ENCODE results near the gene ABCA5. TPM values are rescaled to one million over a fixed set of nuclear protein-coding genes. Genes with fewer than 3 reads are reported as not detected.

ABCA5 gene
- total and polyA plus RNA-seq, 4 experiments from 2014 or later: 7.7 to 45.0 (median 26.4) TPM

DNA sequence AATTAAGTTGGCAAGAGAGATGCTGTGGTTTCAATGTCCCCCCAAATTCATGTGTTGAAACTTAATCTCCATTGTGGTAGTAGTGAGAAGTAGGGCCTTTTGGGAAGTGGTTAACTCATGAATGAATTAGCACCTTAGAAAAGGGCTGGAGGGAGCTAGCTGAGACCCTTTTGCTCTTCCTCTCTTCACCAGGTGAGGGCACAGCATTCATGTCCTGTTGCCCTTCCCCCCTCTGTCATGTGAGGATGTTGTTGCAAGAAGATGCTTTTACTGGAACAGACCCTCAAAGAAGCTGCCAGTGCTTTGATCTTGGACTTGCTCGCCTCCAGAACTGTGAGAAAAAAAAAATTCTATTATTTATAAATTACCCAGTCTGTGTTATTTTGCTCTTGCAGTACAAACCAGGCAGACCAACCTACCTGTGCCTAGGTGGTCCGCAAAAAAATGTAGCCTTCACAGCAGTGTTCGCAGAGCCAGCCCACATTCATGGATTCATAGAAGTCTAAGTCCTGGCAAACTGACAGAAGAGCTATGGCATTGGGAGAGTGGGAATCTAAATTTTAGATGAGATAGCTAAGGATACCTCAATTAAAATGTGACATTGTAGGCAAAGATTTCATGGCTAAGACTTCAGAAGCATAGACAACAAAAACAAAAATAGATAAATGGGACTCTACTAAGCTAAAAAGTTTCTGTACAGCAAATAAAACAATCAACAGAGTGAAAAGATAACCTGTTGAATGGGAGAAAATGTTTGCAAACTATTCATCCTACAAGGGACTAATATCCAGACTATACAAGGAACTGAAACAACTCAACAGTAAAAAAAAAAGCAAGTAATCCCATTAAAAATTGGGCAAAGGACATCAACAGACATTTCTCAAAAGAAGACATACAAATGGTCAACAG, 32.0 kb upstream of the ABCA5 start:
- peak in 1 of 5 donors; percentile 1 for DNase-seq
- no peak overlapping the region for H3K4me3 Mint-ChIP-seq
- Histone ChIP-seq H3K4me1 (ENCODE audit: insufficient read depth, low read length) (no peaks in the 10 kb centered on the region), H3K27ac (ENCODE audit: low read depth, low read length) (no peak overlapping the region), H3K9me3 (ENCODE audit: control insufficient read depth in 1 of 2, low read length in 2 of 2) (no peaks in the 10 kb centered on the region), H3K4me3 (ENCODE audit: low read length in 2 of 2) (no peak overlapping the region), H3K27me3 (ENCODE audit: insufficient read depth, low read length) (no peaks in the 10 kb centered on the region), H3K36me3 (ENCODE audit: insufficient read depth, low read length) (no peaks in the 10 kb centered on the region)
- ChIA-PET POLR2A (ENCODE audit: partially characterized antibody) (no interaction called here), CTCF (ENCODE audit: partially characterized antibody) (interaction anchor here (0.6 kb wide), 1 partner anchor 169 kb away, joined by 3 read pairs; no protein-coding TSS in a partner anchor)
- intact Hi-C loops (cut with micrococcal nuclease): loop anchor here (1.0 kb wide), 1 partner anchor 164 kb away; no protein-coding TSS in a partner anchor
- no peaks in the 10 kb centered on the region for H3K36me3 Mint-ChIP-seq
- H3K4me1 Mint-ChIP-seq: no peaks in the 10 kb centered on the region
- no peaks in the 10 kb centered on the region for H3K9me3 Mint-ChIP-seq
- H3K27ac Mint-ChIP-seq: no peak overlapping the region
- H3K27me3 Mint-ChIP-seq: peaks cover 4 to 5% of the 10 kb centered on the region in 2 donors

GRCh38 chr17:69357701-69358100, 30.8 kb upstream of the ABCA5 start:
- no peaks in the 10 kb centered on the region for H3K36me3 Mint-ChIP-seq
- no peaks in the 10 kb centered on the region for H3K9me3 Mint-ChIP-seq
- H3K4me1 Mint-ChIP-seq: no peaks in the 10 kb centered on the region
- H3K36me3 ChIP-seq (ENCODE audit: insufficient read depth, low read length): no peaks in the 10 kb centered on the region
- no peak overlapping the region for H3K4me3 Mint-ChIP-seq
- CTCF ChIA-PET (ENCODE audit: partially characterized antibody): interaction anchor here (1.4 kb wide), 1 partner anchor 38 kb away, joined by 3 read pairs; no protein-coding TSS in a partner anchor
- H3K4me1 ChIP-seq (ENCODE audit: insufficient read depth, low read length): no peaks in the 10 kb centered on the region
- no peak overlapping the region for H3K4me3 ChIP-seq (ENCODE audit: low read length in 2 of 2)
- POLR2A ChIA-PET (ENCODE audit: partially characterized antibody): no interaction called here
- no peaks in the 10 kb centered on the region for H3K27me3 ChIP-seq (ENCODE audit: insufficient read depth, low read length)
- H3K27ac Mint-ChIP-seq: no peak overlapping the region
- intact Hi-C loops (cut with micrococcal nuclease): loop anchor here (1.0 kb wide), 1 partner anchor 166 kb away; no protein-coding TSS in a partner anchor
- H3K27me3 Mint-ChIP-seq: peaks cover 6 to 7% of the 10 kb centered on the region in 2 donors
- no peak for DNase-seq
- H3K9me3 ChIP-seq (ENCODE audit: control insufficient read depth in 1 of 2, low read length in 2 of 2): no peaks in the 10 kb centered on the region
- H3K27ac ChIP-seq (ENCODE audit: low read depth, low read length): no peak overlapping the region

DNA sequence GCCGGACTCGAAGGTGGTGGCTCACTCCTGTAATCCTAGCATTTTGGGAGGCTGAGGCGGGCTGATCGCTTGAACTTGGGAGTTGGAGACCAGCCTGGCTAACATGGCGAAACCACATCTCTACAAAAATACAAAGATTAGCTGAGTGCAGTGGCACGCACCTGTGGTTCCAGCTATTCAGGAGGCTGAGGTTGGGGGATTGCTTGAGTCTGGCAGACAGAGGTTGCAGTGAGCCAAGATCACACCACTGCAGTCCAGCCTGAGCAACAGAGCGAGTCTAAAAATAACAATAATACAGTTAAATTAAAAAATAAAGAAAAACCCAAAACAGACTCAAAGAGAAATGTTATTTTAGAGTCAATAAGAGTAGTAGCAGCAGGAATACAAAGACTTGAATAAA, 29.7 kb upstream of the ABCA5 start:
- no peaks in the 10 kb centered on the region for H3K9me3 Mint-ChIP-seq
- H3K27ac ChIP-seq (ENCODE audit: low read depth, low read length): no peak overlapping the region
- no peak overlapping the region for H3K27ac Mint-ChIP-seq
- no peaks in the 10 kb centered on the region for H3K36me3 Mint-ChIP-seq
- POLR2A ChIA-PET (ENCODE audit: partially characterized antibody): no interaction called here
- peaks cover 7 to 9% of the 10 kb centered on the region in 2 donors for H3K27me3 Mint-ChIP-seq
- H3K4me3 ChIP-seq (ENCODE audit: low read length in 2 of 2): no peak overlapping the region
- no peaks in the 10 kb centered on the region for H3K4me1 ChIP-seq (ENCODE audit: insufficient read depth, low read length)
- no peak for DNase-seq
- intact Hi-C loops (cut with micrococcal nuclease): no loop called here
- no peaks in the 10 kb centered on the region for H3K4me1 Mint-ChIP-seq
- H3K9me3 ChIP-seq (ENCODE audit: control insufficient read depth in 1 of 2, low read length in 2 of 2): no peaks in the 10 kb centered on the region
- no peak overlapping the region for H3K4me3 Mint-ChIP-seq
- no peaks in the 10 kb centered on the region for H3K36me3 ChIP-seq (ENCODE audit: insufficient read depth, low read length)
- H3K27me3 ChIP-seq (ENCODE audit: insufficient read depth, low read length): no peaks in the 10 kb centered on the region
- CTCF ChIA-PET (ENCODE audit: partially characterized antibody): interaction anchor here (1.4 kb wide), 1 partner anchor 39 kb away, joined by 3 read pairs; no protein-coding TSS in a partner anchor

DNA sequence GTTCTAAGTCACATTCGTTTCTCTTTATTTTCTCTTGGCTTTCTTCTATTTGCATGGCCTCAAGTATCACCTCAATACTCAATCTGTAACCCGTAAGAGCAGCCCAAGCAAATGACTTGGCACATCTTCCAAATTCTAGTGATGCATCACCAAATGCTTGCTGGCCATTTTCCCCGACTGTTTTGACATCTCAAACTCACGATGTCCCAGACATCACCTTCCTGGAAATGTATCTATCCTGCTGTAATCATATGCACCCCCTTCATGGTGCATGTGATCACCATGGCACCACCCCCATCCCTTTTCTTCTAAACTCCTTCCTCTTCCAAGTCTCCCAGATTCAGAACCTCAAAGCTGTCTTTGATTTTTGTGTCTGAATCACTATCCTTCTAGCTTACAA, 24.0 kb upstream of the ABCA5 start:
- no peak overlapping the region for H3K4me3 ChIP-seq (ENCODE audit: low read length in 2 of 2)
- ChIA-PET CTCF (ENCODE audit: partially characterized antibody) (no interaction called here), POLR2A (ENCODE audit: partially characterized antibody) (no interaction called here)
- Mint-ChIP-seq H3K4me1 (no peaks in the 10 kb centered on the region), H3K36me3 (no peaks in the 10 kb centered on the region), H3K4me3 (no peak overlapping the region), H3K9me3 (peaks cover 0 to 1% (median 0%) of the 10 kb centered on the region in 8 donors), H3K27me3 (peaks cover 18 to 19% of the 10 kb centered on the region in 2 donors), H3K27ac (peak overlapping the region in 1 of 7 donors; percentile 58)
- no peak overlapping the region for H3K27ac ChIP-seq (ENCODE audit: low read depth, low read length)
- H3K27me3 ChIP-seq (ENCODE audit: insufficient read depth, low read length): no peaks in the 10 kb centered on the region
- no peaks in the 10 kb centered on the region for H3K9me3 ChIP-seq (ENCODE audit: control insufficient read depth in 1 of 2, low read length in 2 of 2)
- DNase-seq: no peak
- no peaks in the 10 kb centered on the region for H3K36me3 ChIP-seq (ENCODE audit: insufficient read depth, low read length)
- intact Hi-C loops (cut with micrococcal nuclease): no loop called here
- H3K4me1 ChIP-seq (ENCODE audit: insufficient read depth, low read length): no peaks in the 10 kb centered on the region

GRCh38 chr17:69348429-69348828, 21.5 kb upstream of the ABCA5 start:
- Mint-ChIP-seq H3K36me3 (no peaks in the 10 kb centered on the region), H3K9me3 (peaks cover 0 to 1% (median 0%) of the 10 kb centered on the region in 8 donors), H3K4me3 (no peak overlapping the region), H3K4me1 (no peaks in the 10 kb centered on the region), H3K27ac (peak overlapping the region in 1 of 7 donors; percentile 5), H3K27me3 (peaks cover 13 to 16% of the 10 kb centered on the region in 2 donors)
- Histone ChIP-seq H3K4me1 (ENCODE audit: insufficient read depth, low read length) (no peaks in the 10 kb centered on the region), H3K36me3 (ENCODE audit: insufficient read depth, low read length) (no peaks in the 10 kb centered on the region), H3K4me3 (ENCODE audit: low read length in 2 of 2) (no peak overlapping the region), H3K27ac (ENCODE audit: low read depth, low read length) (no peak overlapping the region), H3K9me3 (ENCODE audit: control insufficient read depth in 1 of 2, low read length in 2 of 2) (no peaks in the 10 kb centered on the region), H3K27me3 (ENCODE audit: insufficient read depth, low read length) (no peaks in the 10 kb centered on the region)
- intact Hi-C loops (cut with micrococcal nuclease): no loop called here
- ChIA-PET CTCF (ENCODE audit: partially characterized antibody) (no interaction called here), POLR2A (ENCODE audit: partially characterized antibody) (no interaction called here)
- DNase-seq: no peak

GRCh38 chr17:69346766-69347165, 19.8 kb upstream of the ABCA5 start:
- CTCF ChIA-PET (ENCODE audit: partially characterized antibody): no interaction called here
- intact Hi-C loops (cut with micrococcal nuclease): no loop called here

DNA sequence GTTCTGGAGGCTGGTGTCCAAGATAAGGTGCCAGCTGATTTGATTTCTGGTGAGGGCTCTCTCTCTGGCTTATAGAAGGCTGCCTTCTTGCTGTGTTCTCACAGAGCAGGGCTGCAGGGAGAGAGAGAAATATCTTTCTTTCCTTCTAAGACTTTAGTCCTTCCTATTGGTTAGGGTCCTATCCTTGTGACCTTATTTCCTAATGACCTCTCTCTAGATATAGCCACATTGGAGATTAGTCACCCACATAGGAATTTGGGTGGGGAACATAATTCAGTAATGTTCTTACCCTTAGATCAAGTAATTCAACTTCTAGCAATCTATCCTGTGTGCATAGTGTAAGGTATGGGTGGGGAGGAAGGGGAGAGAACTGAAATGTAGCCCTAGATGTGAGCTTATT, 18.0 kb upstream of the ABCA5 start:
- ChIA-PET CTCF (ENCODE audit: partially characterized antibody) (no interaction called here), POLR2A (ENCODE audit: partially characterized antibody) (no interaction called here)
- Histone ChIP-seq H3K4me3 (ENCODE audit: low read length in 2 of 2) (no peak overlapping the region), H3K36me3 (ENCODE audit: insufficient read depth, low read length) (no peaks in the 10 kb centered on the region), H3K4me1 (ENCODE audit: insufficient read depth, low read length) (no peaks in the 10 kb centered on the region), H3K27me3 (ENCODE audit: insufficient read depth, low read length) (no peaks in the 10 kb centered on the region), H3K27ac (ENCODE audit: low read depth, low read length) (no peak overlapping the region), H3K9me3 (ENCODE audit: control insufficient read depth in 1 of 2, low read length in 2 of 2) (no peaks in the 10 kb centered on the region)
- DNase-seq: no peak
- intact Hi-C loops (cut with micrococcal nuclease): no loop called here
- Mint-ChIP-seq H3K27me3 (peaks cover 6 to 9% of the 10 kb centered on the region in 2 donors), H3K36me3 (no peaks in the 10 kb centered on the region), H3K27ac (no peak overlapping the region), H3K4me3 (no peak overlapping the region), H3K9me3 (peaks cover 0 to 1% (median 0%) of the 10 kb centered on the region in 8 donors), H3K4me1 (no peaks in the 10 kb centered on the region)

More at GRCh38 chr17:69346766-69347165, 19.8 kb upstream of the ABCA5 start:
- POLR2A ChIA-PET (ENCODE audit: partially characterized antibody): no interaction called here
- DNase-seq: no peak
- Histone ChIP-seq H3K27ac (ENCODE audit: low read depth, low read length) (no peak overlapping the region), H3K9me3 (ENCODE audit: control insufficient read depth in 1 of 2, low read length in 2 of 2) (no peaks in the 10 kb centered on the region), H3K4me3 (ENCODE audit: low read length in 2 of 2) (no peak overlapping the region), H3K4me1 (ENCODE audit: insufficient read depth, low read length) (no peaks in the 10 kb centered on the region), H3K27me3 (ENCODE audit: insufficient read depth, low read length) (no peaks in the 10 kb centered on the region), H3K36me3 (ENCODE audit: insufficient read depth, low read length) (no peaks in the 10 kb centered on the region)
- Mint-ChIP-seq H3K36me3 (no peaks in the 10 kb centered on the region), H3K27me3 (peaks cover 11 to 13% of the 10 kb centered on the region in 2 donors), H3K4me3 (no peak overlapping the region), H3K9me3 (peaks cover 0 to 1% (median 0%) of the 10 kb centered on the region in 8 donors), H3K4me1 (no peaks in the 10 kb centered on the region), H3K27ac (no peak overlapping the region)

Measured in CD4-positive, alpha-beta memory T cell (primary cell).